Spinal cord (tissue), 10 donors: ENCODE data around the gene CRHBP. TPM values are rescaled to one million over a fixed set of nuclear protein-coding genes. Genes with fewer than 3 reads are reported as not detected.

Source experiments
- DNase-seq, 6 donors: peaks; one replicate each; pipeline versions ENCODE4 v3.0.0 to v3.0.0-alpha.2; 2013 to 2015; ENCODE audit warnings: low spot score in 6 of 6, low read depth in 4 of 6
- H3K27ac ChIP-seq: one replicate; pipeline ENCODE4 v1.5.1; 2013; ENCODE audit warnings: low read depth, low read length, control low read depth
- H3K27me3 ChIP-seq: one replicate; pipeline ENCODE4 v1.6.1; 2013; ENCODE audit warnings: low read length; ENCODE audit not compliant: control insufficient read depth, insufficient read depth
- H3K36me3 ChIP-seq: one replicate; pipeline ENCODE4 v1.6.1; 2013; ENCODE audit warnings: low read length; ENCODE audit not compliant: control insufficient read depth, insufficient read depth
- H3K4me1 ChIP-seq: one replicate; pipeline ENCODE4 v1.6.1; 2013; ENCODE audit warnings: low read length; ENCODE audit not compliant: control insufficient read depth, insufficient read depth
- H3K4me3 ChIP-seq: one replicate; pipeline ENCODE4 v1.5.1; 2013; ENCODE audit warnings: low read depth, low read length, control low read depth
- H3K9me3 ChIP-seq: one replicate; pipeline ENCODE4 v1.6.1; 2013; ENCODE audit warnings: low read length; ENCODE audit not compliant: control insufficient read depth, insufficient read depth
- WGBS: methylation state at CpG from one replicate; pipeline ENCODE4 v1.1.5; 2013; ENCODE audit warnings: missing lambda C conversion rate; ENCODE audit not compliant: insufficient coverage; 5-methylcytosine and 5-hydroxymethylcytosine counted together
- polyA plus RNA-seq, 2 donors: library from polyadenylated mRNA; unstranded; fragments of 120-200 nt; gene quantifications; one replicate each; pipeline ENCODE4 v1.2.1, GENCODE V29; 2013; ENCODE audit not compliant: insufficient read length in 2 of 2
- small RNA-seq: library from RNA; depleted of rRNA; stranded (forward); fragments of <200 nt; gene quantifications from one replicate; pipeline ENCODE3, GENCODE V24; 2014; ENCODE audit warnings: low replicate concordance
- total RNA-seq, 2 donors: library from RNA; depleted of rRNA in 1 of 2; stranded (reverse); fragments of 120-200 nt in 1 of 2; fragments of >200 nt in 1 of 2; gene quantifications; one replicate each; pipeline versions ENCODE4 v1.2.3 to v1.2.4, GENCODE V29; 2013 to 2014
- donor health status: healthy.

The CRHBP gene
- total and polyA plus RNA-seq, 4 donors = 1.0 to 7.5 (median 5.9) TPM

DNA sequence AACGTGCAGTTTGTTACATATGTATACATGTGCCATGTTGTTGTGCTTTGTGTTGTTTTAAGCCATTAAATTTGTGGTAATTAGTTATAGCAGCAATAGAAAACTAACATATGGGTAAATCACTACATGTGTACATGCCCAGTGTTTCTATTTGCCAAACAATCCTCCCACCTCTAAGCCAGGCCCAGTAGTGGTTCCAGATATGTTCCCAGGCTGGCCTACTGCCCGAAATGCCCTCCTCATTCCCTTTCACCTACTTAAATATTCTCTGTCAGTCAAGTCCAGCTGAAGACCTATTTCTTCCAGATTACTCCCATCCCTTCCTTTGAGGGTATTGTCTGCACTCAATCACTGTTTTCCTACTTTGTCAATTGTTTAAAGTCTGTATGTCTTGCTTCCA lies 53.3 kb downstream of the CRHBP start:
- no peaks in the 10 kb centered on the region for H3K27me3 ChIP-seq
- WGBS = 63% methylated on average over 1 of the region's 2 CpGs
- H3K9me3 ChIP-seq = no peaks in the 10 kb centered on the region
- H3K4me3 ChIP-seq = no peak overlapping the region
- no peaks in the 10 kb centered on the region for H3K4me1 ChIP-seq
- no peaks in the 10 kb centered on the region for H3K36me3 ChIP-seq
- DNase-seq = no peak
- H3K27ac ChIP-seq = no peak overlapping the region

DNA sequence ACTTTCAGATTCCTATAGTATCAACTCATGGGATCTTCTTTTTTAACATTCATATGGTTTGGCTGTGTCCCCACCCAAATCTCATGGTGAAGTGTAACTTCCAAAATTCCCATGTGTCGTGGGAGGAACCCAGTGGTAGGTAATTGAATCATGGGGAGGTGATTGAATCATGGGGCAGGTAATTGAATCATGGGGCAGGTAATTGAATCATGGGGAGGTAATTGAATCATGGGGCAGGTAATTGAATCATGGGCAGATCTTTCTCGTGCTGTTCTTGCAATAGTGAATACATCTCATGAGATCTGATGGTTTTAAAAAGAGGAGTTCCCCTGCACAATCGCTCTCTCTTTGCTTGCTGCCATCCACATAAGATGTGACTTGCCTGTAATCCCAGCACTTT lies 55.6 kb downstream of the CRHBP start:
- no peak for DNase-seq
- Histone ChIP-seq H3K9me3 (no peaks in the 10 kb centered on the region), H3K4me3 (no peak overlapping the region), H3K4me1 (no peaks in the 10 kb centered on the region), H3K27ac (no peak overlapping the region), H3K36me3 (no peaks in the 10 kb centered on the region), H3K27me3 (no peaks in the 10 kb centered on the region)
- 88% methylated on average over 1 of the region's 3 CpGs for WGBS

DNA sequence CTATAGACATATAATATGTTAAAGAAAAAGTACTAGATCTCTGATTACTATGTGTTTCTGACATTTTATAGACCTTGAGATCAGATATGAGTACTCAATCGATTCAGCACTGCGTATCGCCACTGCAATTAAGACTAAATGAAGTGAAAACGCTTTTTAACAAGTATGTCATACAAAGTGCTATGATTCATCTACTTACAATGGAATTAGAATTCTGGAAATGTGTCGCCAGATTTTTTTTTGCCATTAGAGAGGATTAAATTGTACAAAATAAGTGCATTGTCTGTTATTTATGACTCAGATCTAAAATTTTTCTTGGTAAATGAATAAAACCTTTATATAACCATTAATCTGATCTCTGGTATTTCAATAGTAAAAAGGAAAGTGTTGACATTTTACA lies 57.4 kb downstream of the CRHBP start:
- H3K36me3 ChIP-seq = no peaks in the 10 kb centered on the region
- no peaks in the 10 kb centered on the region for H3K9me3 ChIP-seq
- H3K27me3 ChIP-seq = no peaks in the 10 kb centered on the region
- H3K4me3 ChIP-seq = no peak overlapping the region
- WGBS = no CpG with 5 or more reads among the region's 5 CpGs
- H3K4me1 ChIP-seq = no peaks in the 10 kb centered on the region
- peak in 1 of 6 donors; percentile 19 for DNase-seq
- no peak overlapping the region for H3K27ac ChIP-seq

- no peak overlapping the region for H3K4me3 ChIP-seq
- H3K36me3 ChIP-seq = no peaks in the 10 kb centered on the region
- no peaks in the 10 kb centered on the region for H3K9me3 ChIP-seq
- DNase-seq = no peak
- H3K4me1 ChIP-seq = no peaks in the 10 kb centered on the region
- WGBS = 80% methylated on average over 5 of the region's 5 CpGs
- H3K27me3 ChIP-seq = no peaks in the 10 kb centered on the region
- H3K27ac ChIP-seq = no peak overlapping the region
Observed at GRCh38 chr5:77011498-77011897, 58.7 kb downstream of the CRHBP start.

DNA sequence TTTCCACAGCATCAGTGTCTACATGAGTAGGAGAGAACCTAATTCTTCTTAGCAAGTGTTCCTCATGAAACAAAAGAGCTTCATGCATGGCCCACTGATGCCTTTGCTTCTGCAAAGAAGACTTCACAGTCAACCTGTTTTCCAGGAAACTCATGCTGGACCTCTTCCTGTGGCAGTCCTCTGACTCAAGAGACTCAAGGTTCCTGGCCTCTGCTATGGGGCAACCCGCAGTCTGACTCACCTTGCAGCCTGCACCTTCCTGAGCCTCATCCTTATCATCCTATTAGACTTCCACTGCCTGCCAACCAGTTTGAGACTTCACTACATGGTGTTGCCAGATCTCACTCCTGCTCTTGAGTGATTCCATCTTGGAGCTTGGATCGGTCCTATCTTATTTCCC lies 59.8 kb downstream of the CRHBP start:
- no peak overlapping the region for H3K4me3 ChIP-seq
- no peaks in the 10 kb centered on the region for H3K36me3 ChIP-seq
- 91% methylated on average over 1 of the region's 2 CpGs for whole genome bisulfite sequencing
- DNase-seq = no peak
- H3K27me3 ChIP-seq = no peaks in the 10 kb centered on the region
- H3K9me3 ChIP-seq = no peaks in the 10 kb centered on the region
- no peak overlapping the region for H3K27ac ChIP-seq
- no peaks in the 10 kb centered on the region for H3K4me1 ChIP-seq

GRCh38 chr5:77015938-77016569 lies 63.2 kb downstream of the CRHBP start:
- no peaks in the 10 kb centered on the region for H3K9me3 ChIP-seq
- 25% methylated on average over 1 of the region's 3 CpGs for WGBS
- H3K4me3 ChIP-seq = no peak overlapping the region
- H3K27ac ChIP-seq = no peak overlapping the region
- H3K4me1 ChIP-seq = no peaks in the 10 kb centered on the region
- H3K27me3 ChIP-seq = no peaks in the 10 kb centered on the region
- DNase-seq = peak in 5 of 6 donors; percentile 6 to 79 (median 29)
- H3K36me3 ChIP-seq = no peaks in the 10 kb centered on the region

GRCh38 chr5:77016962-77017361 lies 64.1 kb downstream of the CRHBP start:
- no peak overlapping the region for H3K4me3 ChIP-seq
- WGBS = 100% methylated on average over 1 of the region's 1 CpG
- no peak for DNase-seq

GRCh38 chr5:77017668-77018067 lies 64.8 kb downstream of the CRHBP start:
- H3K4me3 ChIP-seq = no peak overlapping the region
- no peaks in the 10 kb centered on the region for H3K4me1 ChIP-seq
- no peaks in the 10 kb centered on the region for H3K9me3 ChIP-seq
- H3K36me3 ChIP-seq = no peaks in the 10 kb centered on the region
- H3K27ac ChIP-seq = no peak overlapping the region
- no peak for DNase-seq
- H3K27me3 ChIP-seq = no peaks in the 10 kb centered on the region
- no CpG with 5 or more reads among the region's 4 CpGs for WGBS

More at GRCh38 chr5:77016962-77017361, 64.1 kb downstream of the CRHBP start:
- Histone ChIP-seq H3K36me3 (no peaks in the 10 kb centered on the region), H3K4me1 (no peaks in the 10 kb centered on the region), H3K27ac (no peak overlapping the region), H3K27me3 (no peaks in the 10 kb centered on the region), H3K9me3 (no peaks in the 10 kb centered on the region)

Small RNA genes within 50 kb of the gene (small RNA-seq; reads per million reads assigned to genes)
- not detected for gene RNU6ATAC36P

Other genes starting within 250 kb of the CRHBP start
- 10 to 100 TPM; 18.7 to 25.2 TPM for gene F2R, start 236.9 kb upstream of the CRHBP start, total RNA-seq
- gene F2R, start 236.9 kb upstream of the CRHBP start, polyA plus RNA-seq = 10 to 100 TPM; 25.6 to 43.5 TPM
- 1 to 10 TPM; 2.3 to 5.3 TPM for gene F2RL1, start 134.0 kb upstream of the CRHBP start, total RNA-seq
- 1 to 10 TPM; 1.7 to 2.3 TPM for gene F2RL1, start 134.0 kb upstream of the CRHBP start, polyA plus RNA-seq
- gene S100Z, start 103.0 kb upstream of the CRHBP start, total RNA-seq = 1 to 10 TPM in 1 of 2 donors, under 1 TPM in 1; 0.50 to 1.2 TPM
- under 1 TPM; 0.26 to 0.40 TPM for gene S100Z, start 103.0 kb upstream of the CRHBP start, polyA plus RNA-seq
- 10 to 100 TPM; 28.7 to 29.3 TPM for gene AGGF1, start 77.4 kb downstream of the CRHBP start, total RNA-seq
- 10 to 100 TPM; 20.9 to 27.3 TPM for gene AGGF1, start 77.4 kb downstream of the CRHBP start, polyA plus RNA-seq
- 1 to 10 TPM; 2.7 to 3.9 TPM for gene ZBED3, start 134.2 kb downstream of the CRHBP start, total RNA-seq
- gene ZBED3, start 134.2 kb downstream of the CRHBP start, polyA plus RNA-seq = 10 to 100 TPM; 14.6 to 14.7 TPM